Frontal cortex (tissue), 4 donors: ENCODE data around the gene PARP16. TPM values are rescaled to one million over a fixed set of nuclear protein-coding genes. Genes with fewer than 3 reads are reported as not detected.
"Not testable (repeated sequence)": the region's sequence is repeated elsewhere in the genome, so short reads cannot be mapped to it uniquely, and the experiment has no call there.

Experiments
- DNase-seq, 2 donors: peaks; one replicate each; pipeline ENCODE4 v3.0.0; 2012; ENCODE audit warnings: low spot score in 2 of 2
- FAIRE-seq: peaks from 2 replicates; lab custom pipeline; 2012; peaks lifted over from hg19 to GRCh38; lab: Jason Lieb, UNC
- total RNA-seq: library from RNA; depleted of rRNA; stranded (reverse); fragments of >200 nt; gene quantifications from one replicate; pipeline ENCODE4 v1.2.3, GENCODE V29; 2014
- donor health status: control.
- donor health status: control.
- donor health status: control.

The PARP16 gene
- total RNA-seq, 1 donor from 2014 or later = 8.6 TPM

- FAIRE-seq = no peak
- DNase-seq = no peak
Observed at GRCh38 chr15:65246939-65247338, 39.7 kb downstream of the PARP16 start.

- no peak for FAIRE-seq
- no peak for DNase-seq
Observed at GRCh38 chr15:65246026-65246714, 40.5 kb downstream of the PARP16 start.

GRCh38 chr15:65245096-65245856, 41.4 kb downstream of the PARP16 start:
- DNase-seq = no peak

GRCh38 chr15:65244638-65245037, 42.0 kb downstream of the PARP16 start:
- FAIRE-seq = no peak
- no peak for DNase-seq

More at GRCh38 chr15:65245096-65245856, 41.4 kb downstream of the PARP16 start:
- FAIRE-seq = no peak

- DNase-seq, FAIRE-seq: not testable (repeated sequence)
Observed at GRCh38 chr15:65236443-65236842, 50.2 kb downstream of the PARP16 start.

- FAIRE-seq (no peak), DNase-seq (no peak)
Observed at GRCh38 chr15:65233696-65234095, 53.0 kb downstream of the PARP16 start.

GRCh38 chr15:65232520-65232919, 54.2 kb downstream of the PARP16 start:
- FAIRE-seq (no peak), DNase-seq (no peak)

- FAIRE-seq = no peak
Observed at GRCh38 chr15:65231306-65231705, 55.4 kb downstream of the PARP16 start.

GRCh38 chr15:65226901-65227300, 59.8 kb downstream of the PARP16 start:
- not testable (repeated sequence) for FAIRE-seq

More at GRCh38 chr15:65231306-65231705, 55.4 kb downstream of the PARP16 start:
- DNase-seq = no peak

GRCh38 chr15:65226221-65226620, 60.5 kb downstream of the PARP16 start:
- FAIRE-seq = no peak
- DNase-seq = no peak

More at GRCh38 chr15:65226901-65227300, 59.8 kb downstream of the PARP16 start:
- not testable (repeated sequence) for DNase-seq

GRCh38 chr15:65223996-65224395, 62.7 kb downstream of the PARP16 start:
- FAIRE-seq (no peak), DNase-seq (no peak)

- DNase-seq (no peak), FAIRE-seq (no peak)
Observed at GRCh38 chr15:65222891-65223290, 63.8 kb downstream of the PARP16 start.

GRCh38 chr15:65221697-65222096, 65.0 kb downstream of the PARP16 start:
- FAIRE-seq (no peak), DNase-seq (no peak)

- DNase-seq = no peak
- no peak for FAIRE-seq
Observed at GRCh38 chr15:65219137-65219536, 67.5 kb downstream of the PARP16 start.

GRCh38 chr15:65217526-65218482, 68.9 kb downstream of the PARP16 start:
- FAIRE-seq = no peak

GRCh38 chr15:65215496-65215895, 71.2 kb downstream of the PARP16 start:
- no peak for FAIRE-seq
- no peak for DNase-seq

More at GRCh38 chr15:65217526-65218482, 68.9 kb downstream of the PARP16 start:
- no peak for DNase-seq

GRCh38 chr15:65214010-65214409, 72.7 kb downstream of the PARP16 start:
- no peak for FAIRE-seq
- no peak for DNase-seq

GRCh38 chr15:65213241-65213640, 73.4 kb downstream of the PARP16 start:
- DNase-seq (no peak), FAIRE-seq (no peak)

GRCh38 chr15:65212097-65212496, 74.6 kb downstream of the PARP16 start:
- FAIRE-seq (no peak), DNase-seq (no peak)

GRCh38 chr15:65211482-65211982, 75.2 kb downstream of the PARP16 start:
- FAIRE-seq (no peak), DNase-seq (no peak)
